Left cardiac atrium (tissue), 4 donors: Measurements from ENCODE around the gene ARHGDIB. TPM values are rescaled to one million over a fixed set of nuclear protein-coding genes. Genes with fewer than 3 reads are reported as not detected.

Source experiments
- ATAC-seq, 2 donors: fragments of 200-7000 bp; cut with Tn5 transposase; one replicate each; pipeline ENCODE4 v1.9.1; 2020; ENCODE audit warnings: mild to moderate bottlenecking in 2 of 2, moderate library complexity in 2 of 2
- DNase-seq: peaks from one replicate; pipeline ENCODE4 v3.0.0-alpha.2; 2020
- intact Hi-C, 2 donors: fragments of 100-400 bp; cut with DNase I; formaldehyde crosslinking; loops; one replicate each; pipeline versions ENCODE4 v1.14.1 to v1.15.1; 2022 to 2023
- total RNA-seq, 2 donors: library from RNA; stranded (reverse); fragmentation: NEBNext Ultra II Directional; extraction: Animal tissue kit (Norgen Biotek cat#: 25700); gene quantifications; one replicate each; pipeline ENCODE4 v1.2.1, GENCODE V29; 2021
- donor health status: DM: no; HTN: yes; CAD: no.
- donor health status: DM: no; HTN: yes; CAD: no; lungs with severe emphysema.
- donor health status: DM: yes; HTN: yes; CAD: no.
- donor health status: Dilated cardiomyopathy.

Gene ARHGDIB
- total RNA-seq, 2 donors from 2014 or later, result 80.0 to 118 TPM

GRCh38 chr12:14942196-14942931, 19.0 kb downstream of the ARHGDIB start:
- no peak for DNase-seq
- intact Hi-C loops, result no loop called here
- ATAC-seq, result no peak

- DNase-seq, result no peak
- intact Hi-C loops, result no loop called here
- no peak for ATAC-seq
These were observed 20.0 kb downstream of the ARHGDIB start for GRCh38 chr12:14941369-14941768.

- intact Hi-C loops, result no loop called here
- ATAC-seq, result no peak
These were observed 23.1 kb downstream of the ARHGDIB start, which contains the start of gene ERP27 for GRCh38 chr12:14938301-14938700. TSS of gene ERP27 (minus strand) at chr12:14938537. CDS start at chr12:14938508, 29 bp downstream.

GRCh38 chr12:14937689-14938088, 23.7 kb downstream of the ARHGDIB start:
- DNase-seq, result no peak
- intact Hi-C loops, result no loop called here

More at GRCh38 chr12:14938301-14938700, 23.1 kb downstream of the ARHGDIB start, which contains the start of gene ERP27:
- DNase-seq, result no peak

GRCh38 chr12:14937014-14937413, 24.4 kb downstream of the ARHGDIB start:
- intact Hi-C loops, result no loop called here
- DNase-seq, result no peak
- no peak for ATAC-seq

More at GRCh38 chr12:14937689-14938088, 23.7 kb downstream of the ARHGDIB start:
- no peak for ATAC-seq

GRCh38 chr12:14936224-14936861, 25.1 kb downstream of the ARHGDIB start:
- ATAC-seq (no peak), DNase-seq (no peak)
- intact Hi-C loops, result no loop called here

GRCh38 chr12:14935031-14935430, 26.4 kb downstream of the ARHGDIB start:
- intact Hi-C loops, result no loop called here
- no peak for DNase-seq
- no peak for ATAC-seq

GRCh38 chr12:14934511-14934910, 26.9 kb downstream of the ARHGDIB start:
- DNase-seq (no peak), ATAC-seq (no peak)
- intact Hi-C loops, result no loop called here

GRCh38 chr12:14931791-14932560, 29.4 kb downstream of the ARHGDIB start:
- DNase-seq (no peak), ATAC-seq (no peak)
- intact Hi-C loops, result no loop called here

GRCh38 chr12:14931359-14931758, 30.0 kb downstream of the ARHGDIB start:
- intact Hi-C loops, result no loop called here
- DNase-seq (no peak), ATAC-seq (no peak)

GRCh38 chr12:14930299-14930698, 31.1 kb downstream of the ARHGDIB start:
- DNase-seq (no peak), ATAC-seq (no peak)
- intact Hi-C loops, result no loop called here

- ATAC-seq, result peak in 1 of 2 donors; percentile 48
- intact Hi-C loops, result no loop called here
- no peak for DNase-seq
These were observed 32.5 kb downstream of the ARHGDIB start for GRCh38 chr12:14928931-14929330.

- no peak for DNase-seq
- ATAC-seq, result no peak
- intact Hi-C loops, result no loop called here
These were observed 34.1 kb downstream of the ARHGDIB start for GRCh38 chr12:14927267-14927666.

GRCh38 chr12:14924541-14924940, 36.9 kb downstream of the ARHGDIB start:
- intact Hi-C loops, result no loop called here
- ATAC-seq, result no peak
- DNase-seq, result no peak

- ATAC-seq (no peak), DNase-seq (no peak)
- intact Hi-C loops, result no loop called here
These were observed 37.5 kb downstream of the ARHGDIB start for GRCh38 chr12:14923944-14924343.

GRCh38 chr12:14921218-14921617, 40.2 kb downstream of the ARHGDIB start:
- ATAC-seq, result no peak

GRCh38 chr12:14920475-14921126, 40.8 kb downstream of the ARHGDIB start:
- no peak for DNase-seq
- ATAC-seq, result no peak
- intact Hi-C loops, result no loop called here

More at GRCh38 chr12:14921218-14921617, 40.2 kb downstream of the ARHGDIB start:
- no peak for DNase-seq
- intact Hi-C loops, result no loop called here

GRCh38 chr12:14919455-14919854, 41.9 kb downstream of the ARHGDIB start:
- ATAC-seq, result no peak
- no peak for DNase-seq
- intact Hi-C loops, result no loop called here

- DNase-seq, result no peak
- intact Hi-C loops, result no loop called here
- no peak for ATAC-seq
These were observed 45.7 kb downstream of the ARHGDIB start for GRCh38 chr12:14915736-14916135.
